Esophagus squamous epithelium (tissue), 5 donors: Measurements from ENCODE around the gene ESR1. TPM values are rescaled to one million over a fixed set of nuclear protein-coding genes. Genes with fewer than 3 reads are reported as not detected.
A peak's percentile ranks its signal among the peaks of the same experiment; 100 is the strongest.
"Not testable (repeated sequence)": the region's sequence is repeated elsewhere in the genome, so short reads cannot be mapped to it uniquely, and the experiment has no call there.

Experiments used
- DNase-seq: peaks from one replicate; lab custom pipeline; 2025; lab: John Stamatoyannopoulos, UW
- H3K27ac ChIP-seq, 4 donors: fragments of 200-600 bp; sonication (generic); one replicate each; pipeline ENCODE4 v1.5.1; 2016 to 2019; ENCODE audit warnings: mild to moderate bottlenecking in 1 of 4
- H3K27me3 ChIP-seq, 4 donors: fragments of 200-600 bp; sonication (generic); 1 replicate in 3 of 4; 2 replicates in 1 of 4; pipeline versions ENCODE4 v1.5.1 to v1.6.0; 2017 to 2021; ENCODE audit warnings: antibody characterized with exemption in 1 of 4
- H3K36me3 ChIP-seq, 3 donors: fragments of 200-600 bp; sonication (generic); one replicate each; pipeline ENCODE4 v1.5.1; 2016 to 2019
- H3K4me1 ChIP-seq, 3 donors: fragments of 200-600 bp; sonication (generic); one replicate each; pipeline ENCODE4 v1.5.1; 2017 to 2019
- H3K4me3 ChIP-seq, 4 donors: fragments of 200-600 bp; sonication (generic); 1 replicate in 3 of 4; 2 replicates in 1 of 4; pipeline ENCODE4 v1.5.1; 2016 to 2019; ENCODE audit warnings: mild to moderate bottlenecking in 2 of 4, moderate library complexity in 1 of 4
- H3K9me3 ChIP-seq, 3 donors: fragments of 200-600 bp; sonication (generic); one replicate each; pipeline ENCODE4 v1.5.1; 2016 to 2019
- CTCF ChIP-seq, 6 experiments: fragments of 450-650 bp in 4 of 6; fragments of 200-600 bp in 2 of 6; sonication (generic) in 2 of 6; IDR thresholded peaks; one replicate each; pipeline ENCODE4 v1.5.1; 2016 to 2019; ENCODE audit warnings: antibody characterized with exemption in 6 of 6, mild to moderate bottlenecking in 4 of 6, moderate library complexity in 4 of 6
- POLR2A ChIP-seq, 4 donors: fragments of 450-650 bp; IDR thresholded peaks; one replicate each; pipeline ENCODE4 v1.6.1; 2017; ENCODE audit warnings: antibody characterized with exemption in 4 of 4, mild to moderate bottlenecking in 4 of 4, moderate library complexity in 3 of 4
- WGBS, 2 donors: methylation state at CpG; one replicate each; pipeline ENCODE4 v1.1.5; 2018; 5-methylcytosine and 5-hydroxymethylcytosine counted together
- intact Hi-C: fragments of 100-400 bp; cut with DNase I; formaldehyde crosslinking; loops from one replicate; pipeline ENCODE4 v1.15.0; 2022
- total RNA-seq, 4 donors: library from RNA; depleted of rRNA; stranded (reverse); fragments of >200 nt; gene quantifications; one replicate each; pipeline ENCODE4 v1.1.0, GENCODE V29; 2016
- donor health status: DM: yes; HTN: yes; CAD: no.

The ESR1 gene
- total RNA-seq, 4 donors from 2014 or later: 0.40 to 1.1 (median 0.95) TPM; not detected in 1

DNA sequence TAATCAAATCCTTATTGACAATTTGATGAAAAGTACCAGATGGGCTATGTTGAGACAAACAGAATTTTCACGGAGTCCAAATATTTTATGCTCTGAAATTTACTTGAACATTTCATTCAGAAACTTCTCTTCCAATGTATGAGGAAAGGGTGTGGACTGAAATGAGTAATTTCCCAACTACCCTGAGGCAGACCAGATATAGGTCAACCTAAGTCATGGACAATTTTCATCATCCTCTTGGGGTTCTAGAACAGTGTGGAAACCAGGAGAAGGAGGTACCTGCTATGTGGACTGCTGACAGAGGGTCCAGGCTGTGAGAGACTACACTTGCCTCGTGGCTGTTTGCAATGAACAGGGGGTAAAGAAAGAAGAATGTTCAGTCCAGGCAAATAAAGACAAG is 323.0 kb downstream of the ESR1 start:
- no peaks in the 10 kb centered on the region for H3K9me3 ChIP-seq
- H3K27ac ChIP-seq: peak overlapping the region in 2 of 4 donors; percentile 57 to 69
- DNase-seq: no peak
- H3K27me3 ChIP-seq: no peaks in the 10 kb centered on the region
- H3K36me3 ChIP-seq: peaks cover 0 to 47% (median 0%) of the 10 kb centered on the region in 3 donors
- H3K4me1 ChIP-seq: peaks cover 0 to 15% (median 0%) of the 10 kb centered on the region in 3 donors
- intact Hi-C loops: no loop called here
- 54 to 57% methylated on average over 2 of the region's 2 CpGs for WGBS, 2 donors
- TF ChIP-seq CTCF (IDR thresholded peaks at IDR 0.05): no peak
- no peak for TF ChIP-seq POLR2A (IDR thresholded peaks at IDR 0.05)
- peak overlapping the region in 2 of 4 donors; percentile 25 to 55 for H3K4me3 ChIP-seq

DNA sequence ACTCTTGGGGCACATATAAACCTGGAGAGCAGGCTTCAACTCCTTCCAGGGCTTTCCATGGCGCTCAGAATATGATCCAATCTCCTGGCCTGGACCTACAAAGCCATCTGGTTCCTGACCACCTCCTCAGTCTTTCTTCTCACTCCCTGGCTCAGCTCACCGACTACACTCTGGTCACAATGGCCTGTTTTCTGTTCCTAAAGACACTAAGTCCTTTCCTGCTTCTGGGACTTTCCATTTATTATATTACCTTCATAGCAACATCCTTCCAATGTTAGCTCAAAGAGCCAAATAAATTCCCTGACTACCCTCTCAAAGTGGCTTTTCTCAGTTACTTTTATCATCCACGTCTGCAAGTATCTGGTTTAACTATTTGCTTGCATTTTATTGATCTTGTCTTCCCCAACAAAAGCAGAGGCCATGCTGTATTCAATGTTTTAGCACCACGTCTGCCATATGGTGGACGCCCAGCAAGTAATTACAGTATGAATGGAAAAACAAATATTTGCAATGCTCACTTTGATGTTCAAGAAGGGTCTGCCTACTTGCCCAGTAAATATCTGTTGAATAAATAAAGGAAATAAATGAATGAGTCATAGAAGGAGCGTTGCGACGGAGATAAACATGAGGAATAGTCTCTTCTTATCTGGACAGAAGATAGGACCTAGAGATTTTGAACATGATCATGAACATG is 328.4 kb downstream of the ESR1 start:
- H3K4me1 ChIP-seq: no peaks in the 10 kb centered on the region
- H3K9me3 ChIP-seq: no peaks in the 10 kb centered on the region
- H3K27ac ChIP-seq: no peak overlapping the region
- no peak for TF ChIP-seq POLR2A (IDR thresholded peaks at IDR 0.05)
- TF ChIP-seq CTCF (IDR thresholded peaks at IDR 0.05): no peak
- H3K36me3 ChIP-seq: peaks cover 0 to 85% (median 4%) of the 10 kb centered on the region in 3 donors
- no peak overlapping the region for H3K4me3 ChIP-seq
- WGBS, 2 donors: 74 to 79% methylated on average over 8 of the region's 8 CpGs
- DNase-seq: no peak
- H3K27me3 ChIP-seq: no peaks in the 10 kb centered on the region
- intact Hi-C loops: no loop called here

DNA sequence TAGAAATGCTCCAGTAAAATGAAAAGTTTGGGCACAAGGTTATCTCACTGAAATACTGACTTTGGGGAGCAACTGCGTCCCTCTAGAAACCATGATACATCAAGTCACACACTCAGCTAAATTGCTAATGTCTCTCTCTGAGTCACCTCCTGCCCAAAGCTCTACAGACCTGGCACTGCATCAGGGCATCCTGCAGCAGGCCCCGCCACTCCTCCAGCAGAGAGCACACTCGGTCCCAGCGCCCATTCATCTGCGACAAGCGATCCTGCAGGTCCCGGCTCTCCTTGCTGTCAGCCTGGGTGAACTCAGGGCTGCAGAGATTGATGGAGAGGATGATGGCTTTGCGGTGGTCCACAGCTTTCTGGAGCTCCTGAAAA is 329.0 kb downstream of the ESR1 start:
- 67 to 73% methylated on average over 1 to 6 of the region's 8 CpGs for WGBS, 2 donors
- peaks cover 0 to 88% (median 4%) of the 10 kb centered on the region in 3 donors for H3K36me3 ChIP-seq
- intact Hi-C loops: no loop called here
- H3K9me3 ChIP-seq: no peaks in the 10 kb centered on the region
- H3K27ac ChIP-seq: no peak overlapping the region
- TF ChIP-seq POLR2A (IDR thresholded peaks at IDR 0.05) (no peak), CTCF (IDR thresholded peaks at IDR 0.05) (no peak)
- no peaks in the 10 kb centered on the region for H3K4me1 ChIP-seq
- H3K27me3 ChIP-seq: no peaks in the 10 kb centered on the region
- no peak for DNase-seq
- H3K4me3 ChIP-seq: no peak overlapping the region

- H3K9me3 ChIP-seq, intact Hi-C loops, H3K27me3 ChIP-seq, H3K4me3 ChIP-seq, H3K27ac ChIP-seq, H3K4me1 ChIP-seq, DNase-seq: not testable (repeated sequence)
- 90 to 98% methylated on average over 5 to 6 of the region's 6 CpGs for WGBS, 2 donors
- H3K36me3 ChIP-seq: peaks cover 0 to 82% (median 4%) of the 10 kb centered on the region in 3 donors
These were observed 330.9 kb downstream of the ESR1 start for GRCh38 chr6:152138344-152138743.

DNA sequence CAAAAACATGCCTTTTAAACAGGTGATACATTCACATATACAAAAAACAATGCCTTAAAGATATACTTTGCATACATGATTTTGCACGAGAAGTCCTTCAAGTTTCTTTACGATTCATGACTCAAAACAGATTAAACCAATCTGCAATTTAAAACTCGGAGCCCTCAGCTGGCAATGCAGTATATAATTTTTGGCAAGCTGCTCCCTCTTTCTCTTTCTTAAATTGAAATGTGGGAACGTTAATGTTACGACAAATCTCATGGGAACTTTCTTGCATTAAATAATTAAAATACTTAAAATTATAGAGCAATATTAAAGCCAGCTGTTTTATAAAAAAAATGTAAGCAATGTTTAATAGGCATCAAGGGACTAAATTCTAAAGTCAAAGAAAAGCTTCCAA is 334.6 kb downstream of the ESR1 start:
- intact Hi-C loops: no loop called here
- 50 to 83% methylated on average over 5 of the region's 5 CpGs for WGBS, 2 donors
- H3K27me3 ChIP-seq: no peaks in the 10 kb centered on the region
- no peaks in the 10 kb centered on the region for H3K9me3 ChIP-seq
- no peak overlapping the region for H3K4me3 ChIP-seq
- peaks cover 0 to 78% (median 0%) of the 10 kb centered on the region in 3 donors for H3K36me3 ChIP-seq
- no peak for DNase-seq
- TF ChIP-seq POLR2A (IDR thresholded peaks at IDR 0.05): no peak
- no peak for TF ChIP-seq CTCF (IDR thresholded peaks at IDR 0.05)
- H3K4me1 ChIP-seq: no peaks in the 10 kb centered on the region
- no peak overlapping the region for H3K27ac ChIP-seq
